ENCODE data around the gene MSLN.

DNA sequence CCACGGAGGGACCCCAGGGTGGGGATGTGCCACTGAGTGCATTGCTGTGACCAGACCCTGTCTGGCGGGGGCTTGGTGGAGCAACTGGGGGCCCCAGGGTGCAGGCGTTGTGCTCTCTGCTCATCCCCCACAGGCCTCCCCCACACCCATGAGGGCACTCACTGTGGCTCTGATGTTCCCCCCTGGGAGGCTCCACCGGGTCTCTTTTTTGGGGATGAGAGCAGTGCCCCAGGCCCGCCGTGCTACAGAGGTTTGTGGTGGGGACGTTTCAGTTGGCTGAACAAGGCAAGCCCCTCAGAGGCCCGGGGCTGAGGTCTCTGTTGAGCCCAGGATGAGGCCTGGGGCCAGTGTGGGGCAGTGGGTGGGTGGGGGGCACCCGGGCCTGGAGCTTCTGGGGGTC is 36.8 kb upstream of the MSLN start:
- TF ChIP-seq, protein P1, sequence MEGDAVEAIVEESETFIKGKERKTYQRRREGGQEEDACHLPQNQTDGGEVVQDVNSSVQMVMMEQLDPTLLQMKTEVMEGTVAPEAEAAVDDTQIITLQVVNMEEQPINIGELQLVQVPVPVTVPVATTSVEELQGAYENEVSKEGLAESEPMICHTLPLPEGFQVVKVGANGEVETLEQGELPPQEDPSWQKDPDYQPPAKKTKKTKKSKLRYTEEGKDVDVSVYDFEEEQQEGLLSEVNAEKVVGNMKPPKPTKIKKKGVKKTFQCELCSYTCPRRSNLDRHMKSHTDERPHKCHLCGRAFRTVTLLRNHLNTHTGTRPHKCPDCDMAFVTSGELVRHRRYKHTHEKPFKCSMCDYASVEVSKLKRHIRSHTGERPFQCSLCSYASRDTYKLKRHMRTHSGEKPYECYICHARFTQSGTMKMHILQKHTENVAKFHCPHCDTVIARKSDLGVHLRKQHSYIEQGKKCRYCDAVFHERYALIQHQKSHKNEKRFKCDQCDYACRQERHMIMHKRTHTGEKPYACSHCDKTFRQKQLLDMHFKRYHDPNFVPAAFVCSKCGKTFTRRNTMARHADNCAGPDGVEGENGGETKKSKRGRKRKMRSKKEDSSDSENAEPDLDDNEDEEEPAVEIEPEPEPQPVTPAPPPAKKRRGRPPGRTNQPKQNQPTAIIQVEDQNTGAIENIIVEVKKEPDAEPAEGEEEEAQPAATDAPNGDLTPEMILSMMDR (optimal IDR thresholded peaks at IDR 0.05 in 1 of 3, IDR thresholded peaks at IDR 0.05 in 1 of 3, conservative IDR thresholded peaks at IDR 0.05 in 1 of 3; ENCODE audit: extremely low read depth in 1 of 3, insufficient read depth in 2 of 3, low read length in 3 of 3) = no peak
- no peak for TF ChIP-seq EZH2 (IDR thresholded peaks at IDR 0.05; ENCODE audit: low read length)
